HL-60/S4 treated with retinoic acid at 250 ng/mL for 4 days and 3 days (cell line): ENCODE data around the gene NTN1.
"Not testable (repeated sequence)": the region's sequence is repeated elsewhere in the genome, so short reads cannot be mapped to it uniquely, and the experiment has no call there.

Source experiments
- in situ Hi-C: fragments of 300-500 bp; cut with MboI; formaldehyde crosslinking; loops from 2 replicates; pipeline ENCODE4 v1.7.0; 2022; ENCODE audit warnings: low sequenced_read_pairs

The NTN1 gene

DNA sequence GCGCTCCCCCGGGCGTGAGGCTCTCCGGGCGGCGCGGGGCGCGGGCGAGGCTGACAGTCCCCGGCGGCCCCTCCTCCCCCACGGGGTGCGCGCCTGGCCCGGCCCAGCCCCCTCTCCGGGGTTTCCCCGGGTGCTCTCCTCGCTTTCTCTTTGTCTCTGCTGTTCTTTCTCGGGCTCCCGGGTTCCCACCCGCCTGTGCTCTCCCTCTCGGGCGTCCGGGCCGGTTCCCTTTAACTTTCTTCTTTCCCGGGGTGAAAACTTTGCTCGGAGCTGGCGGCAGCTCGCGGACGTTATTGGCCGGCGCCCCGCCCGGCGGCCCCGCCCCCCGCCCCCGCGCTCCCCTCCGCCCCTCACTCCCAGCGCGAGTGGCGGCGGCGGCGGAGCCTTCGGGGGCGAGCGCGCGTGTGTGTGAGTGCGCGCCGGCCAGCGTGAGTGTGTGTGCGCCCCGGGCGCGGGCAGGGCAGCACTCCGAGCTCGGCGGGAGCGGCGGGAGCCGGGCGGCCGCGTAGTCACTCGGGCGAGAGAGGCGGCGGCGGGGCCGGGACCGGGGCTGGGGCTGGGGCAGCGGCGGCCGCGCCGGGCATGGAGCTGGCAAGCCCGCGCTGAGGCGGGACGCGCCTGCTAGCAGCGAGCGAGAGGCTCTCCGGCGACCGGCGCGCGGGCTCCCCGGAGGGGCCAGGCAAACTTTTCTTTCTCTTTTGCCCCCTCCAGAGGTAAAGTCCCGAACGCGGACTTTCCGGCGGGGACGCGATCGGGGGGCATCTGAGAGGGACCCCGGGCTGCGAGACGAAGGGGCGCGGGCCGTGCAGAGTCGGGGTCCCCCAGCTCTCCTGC, at the start of gene NTN1:
NTN1 (plus strand) TSS at position 353 of the 834 bp plus-strand sequence. CDS start 864 bp downstream, outside the sequence.
- in situ Hi-C loops = no loop called here

DNA sequence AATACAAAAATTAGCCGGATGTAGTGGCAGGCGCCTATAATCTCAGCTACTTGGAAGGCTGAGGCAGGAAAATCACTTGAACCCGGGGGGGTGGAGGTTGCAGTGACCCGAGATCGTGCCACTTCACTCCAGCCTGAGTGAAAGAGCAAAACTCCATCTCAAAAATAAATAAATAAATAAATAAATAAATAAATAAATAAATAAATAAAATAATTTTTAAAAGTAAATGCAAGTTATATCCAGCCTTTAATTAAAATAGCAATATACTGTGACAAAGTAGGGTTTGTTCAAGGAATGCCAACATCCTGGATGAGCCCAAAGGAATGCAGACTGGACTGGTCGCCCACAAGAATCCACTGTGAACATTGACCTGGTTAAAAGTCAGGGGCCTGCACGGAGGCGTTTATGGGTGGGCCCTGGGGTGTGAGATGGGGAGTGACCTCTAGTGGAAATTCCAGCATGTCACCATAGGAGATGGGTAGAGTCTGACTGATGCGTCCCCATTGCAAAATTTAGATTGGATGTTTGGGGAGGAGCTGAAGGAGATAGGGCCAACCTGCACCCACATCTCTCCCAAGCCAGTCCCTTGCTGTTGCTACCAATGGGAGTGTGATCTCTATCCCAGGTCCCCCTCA, 46.1 kb upstream of the NTN1 start:
- in situ Hi-C loops = no loop called here

DNA sequence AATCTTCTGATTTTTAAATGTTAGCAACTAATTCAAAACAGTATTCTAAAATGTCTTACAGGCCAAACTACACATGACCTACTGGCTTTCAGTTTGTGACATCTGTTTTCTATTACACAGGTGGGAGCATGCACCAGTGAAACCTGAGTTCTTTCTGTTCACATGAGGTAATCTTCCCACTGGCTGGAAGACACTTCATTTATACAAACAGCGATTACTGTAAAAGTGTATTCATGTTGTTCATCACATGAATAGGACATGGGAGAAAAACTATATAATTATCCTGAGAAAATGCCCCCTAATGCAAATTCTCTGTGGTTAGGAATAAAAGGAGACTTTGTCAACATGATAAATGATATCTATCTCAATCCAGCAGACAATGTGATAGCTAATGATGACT, 44.7 kb upstream of the NTN1 start:
- in situ Hi-C loops = no loop called here

DNA sequence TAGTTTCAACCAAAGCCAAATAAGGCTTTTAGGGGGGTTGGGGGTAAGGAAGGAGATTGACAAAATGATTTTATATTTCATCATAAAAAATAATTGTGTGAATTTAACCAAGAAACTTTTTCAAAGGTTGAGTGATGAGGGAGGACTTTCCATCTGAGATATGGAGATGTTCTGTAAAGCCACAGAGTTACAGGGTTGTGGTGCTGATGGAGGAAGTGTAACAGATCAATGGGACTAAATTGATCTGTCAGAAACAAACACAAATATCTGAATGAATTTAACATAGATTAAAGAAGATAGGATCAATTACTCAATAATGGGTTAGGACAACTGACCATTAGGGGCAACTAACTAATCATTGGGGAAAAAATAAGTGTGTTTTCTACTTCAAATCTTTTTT, 41.6 kb upstream of the NTN1 start:
- in situ Hi-C loops = no loop called here

DNA sequence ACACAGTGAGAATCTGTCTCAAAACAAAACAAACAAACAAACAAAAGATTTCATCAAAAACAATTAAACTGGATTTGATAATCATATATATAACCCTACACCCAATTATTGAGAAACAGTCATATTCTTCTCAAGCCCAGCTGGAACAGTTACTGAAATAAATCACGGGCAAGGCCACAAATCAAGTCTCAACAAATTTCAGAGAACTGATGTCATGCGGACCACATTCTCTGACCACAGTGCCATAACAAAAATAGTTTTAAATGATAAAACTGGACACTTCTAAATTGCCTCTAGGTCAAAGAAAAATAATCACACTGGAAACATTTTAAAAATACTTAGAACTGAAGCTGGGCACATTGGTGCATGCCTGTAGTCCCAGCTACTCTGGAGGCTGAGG, 39.9 kb upstream of the NTN1 start:
- in situ Hi-C loops = no loop called here

DNA sequence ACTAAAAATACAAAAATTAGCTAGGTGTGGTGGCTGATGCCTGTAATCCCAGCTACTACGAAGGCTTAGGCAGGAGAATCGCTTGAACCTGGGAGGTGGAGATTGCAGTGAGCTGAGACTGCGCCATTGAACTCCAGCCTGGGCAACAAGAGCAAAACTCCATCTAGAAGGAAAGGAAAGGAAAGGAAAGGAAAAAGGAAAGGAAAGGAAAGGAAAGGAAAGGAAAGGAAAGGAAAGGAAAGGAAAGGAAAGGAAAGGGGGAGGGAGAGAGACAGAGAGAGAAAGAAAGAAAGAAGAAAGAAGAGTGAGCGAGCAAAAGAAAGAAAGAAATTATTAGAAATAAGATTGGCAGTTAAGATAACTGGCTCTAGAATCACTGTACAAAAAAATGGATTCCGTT, 37.1 kb upstream of the NTN1 start:
- in situ Hi-C loops = not testable (repeated sequence)

DNA sequence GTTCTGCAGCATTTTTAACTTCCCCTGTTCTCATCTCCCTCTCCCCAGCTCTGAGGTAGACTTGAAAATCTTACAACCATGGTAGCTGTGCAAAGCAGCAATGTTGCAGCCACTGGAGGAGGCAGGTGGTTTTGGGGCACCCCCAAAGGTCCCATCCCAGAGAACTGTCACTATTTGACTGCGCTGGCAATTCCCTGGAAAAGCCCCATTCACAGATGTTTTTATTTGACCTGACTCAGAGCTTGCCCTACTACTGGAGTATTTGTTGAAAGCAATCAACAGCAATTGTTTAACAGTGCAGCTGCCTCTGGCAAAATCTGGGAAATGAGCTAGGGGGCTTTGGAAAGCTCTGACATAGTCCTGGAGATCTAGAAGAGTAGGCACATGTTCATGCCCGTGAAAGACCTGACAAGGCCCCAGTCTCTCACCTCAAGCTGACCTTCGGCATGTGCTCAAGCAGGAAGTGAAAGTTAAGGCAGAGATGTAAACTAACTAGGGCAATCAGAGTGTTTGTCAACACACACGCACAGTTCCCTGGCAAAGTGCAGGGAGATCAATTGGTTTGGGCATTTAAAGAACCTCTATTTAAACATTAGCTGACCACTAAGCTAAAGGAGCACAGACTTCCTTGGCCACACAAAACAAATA, 36.1 kb upstream of the NTN1 start:
- in situ Hi-C loops = no loop called here

DNA sequence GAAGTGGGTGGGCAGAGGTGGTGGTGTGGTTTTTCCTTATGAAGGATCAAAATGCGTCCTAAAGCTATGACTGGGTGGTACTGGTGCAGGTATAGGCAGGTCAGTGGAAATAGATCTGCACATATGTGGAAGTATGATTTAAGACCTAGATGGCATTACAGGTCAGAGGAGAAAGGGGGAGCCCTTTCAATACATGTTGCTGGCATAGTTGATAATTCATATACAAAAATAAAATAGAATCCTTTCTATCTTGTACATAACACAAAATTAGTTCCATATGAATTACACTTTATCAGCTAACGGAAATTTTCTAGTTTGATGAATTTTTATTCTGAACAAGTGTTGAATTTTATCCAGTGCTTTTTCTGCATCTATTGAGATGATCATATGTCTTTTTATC, 35.0 kb upstream of the NTN1 start:
- in situ Hi-C loops = no loop called here

DNA sequence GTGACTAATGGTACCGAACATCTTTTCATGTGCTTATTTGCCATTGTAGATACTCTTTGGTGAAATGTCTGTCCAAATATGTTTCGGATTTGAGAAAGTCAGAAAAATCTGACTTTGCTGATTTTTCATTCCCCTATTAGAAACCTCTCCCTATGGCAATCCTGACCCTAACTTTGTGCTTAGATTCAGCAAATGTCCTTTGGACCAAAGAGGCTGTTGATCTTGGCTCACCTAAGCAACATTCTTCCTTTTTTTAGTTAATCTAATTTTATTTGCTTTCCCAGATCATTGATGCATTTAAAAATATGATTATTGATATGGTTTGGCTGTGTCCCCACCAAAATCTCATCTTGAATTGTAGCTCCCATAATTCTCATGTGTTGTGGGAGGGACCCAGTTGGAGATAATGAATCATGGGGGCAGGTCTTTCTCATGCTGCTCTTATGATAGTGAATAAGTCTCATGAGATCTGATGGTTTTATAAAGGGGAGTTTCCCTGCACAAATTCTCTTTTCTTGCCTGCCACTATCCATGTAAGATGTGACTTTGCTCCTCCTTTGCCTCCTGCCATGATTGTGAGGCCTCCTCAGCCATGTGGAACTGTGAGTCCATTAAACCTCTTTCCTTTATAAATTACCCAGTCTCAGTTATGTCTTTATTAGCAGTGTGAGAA, 32.9 kb upstream of the NTN1 start:
- in situ Hi-C loops = not testable (repeated sequence)

DNA sequence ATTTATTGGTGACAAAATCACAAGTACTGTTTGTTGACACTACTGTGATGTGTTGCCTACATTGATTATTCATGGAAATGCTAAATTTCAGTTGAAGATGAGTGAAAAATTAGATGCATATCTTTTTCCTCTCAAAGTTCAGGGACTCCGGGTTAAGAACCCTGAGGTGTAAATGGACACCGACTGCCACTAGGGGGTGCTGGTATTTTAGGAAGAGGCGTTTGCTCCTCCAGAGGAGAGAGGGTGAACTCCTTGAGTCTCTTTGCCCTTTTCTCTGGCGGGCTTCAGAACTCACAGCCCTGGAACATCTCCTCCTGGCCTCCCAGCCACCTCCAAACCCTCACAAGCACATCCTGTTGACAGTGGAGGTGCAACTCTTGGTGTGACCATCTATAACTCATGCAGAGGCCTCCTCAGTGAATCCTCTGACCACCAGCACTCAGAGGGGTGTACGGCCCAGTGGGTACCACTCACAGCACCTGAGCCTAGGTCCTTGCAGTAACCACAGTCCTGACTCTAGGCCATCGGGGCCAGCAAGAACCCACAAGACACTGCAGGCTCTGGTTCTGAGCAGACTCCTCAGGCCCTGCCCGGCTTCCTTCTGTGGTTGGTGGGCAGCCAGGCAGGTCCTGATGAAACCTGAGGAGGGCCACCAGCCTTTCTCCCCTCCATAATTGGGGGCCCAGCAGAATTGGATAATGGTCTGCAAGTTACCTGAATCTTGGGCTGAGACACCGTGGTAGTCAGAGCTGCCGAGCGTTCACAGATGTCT, 29.6 kb upstream of the NTN1 start:
- in situ Hi-C loops = no loop called here

DNA sequence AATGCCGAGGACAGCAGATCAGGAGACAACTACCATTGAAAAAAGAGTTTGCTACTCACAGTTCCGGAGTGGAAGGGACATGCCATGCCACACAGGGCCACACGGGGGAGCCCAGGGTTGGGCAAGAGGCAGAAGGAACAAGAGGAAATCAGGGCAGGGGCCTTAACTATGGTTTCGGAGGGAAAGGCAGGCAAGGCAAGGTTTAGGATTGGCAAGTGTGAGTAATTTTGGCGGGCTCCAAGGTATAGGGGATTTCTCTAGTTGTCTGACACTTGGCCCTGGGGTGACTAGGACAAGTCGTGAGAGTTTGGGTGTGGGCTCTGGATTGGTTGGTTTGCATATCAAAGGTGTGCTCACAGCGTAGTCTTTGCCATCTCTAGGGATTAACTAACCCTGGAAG, 27.0 kb upstream of the NTN1 start:
- in situ Hi-C loops = no loop called here

DNA sequence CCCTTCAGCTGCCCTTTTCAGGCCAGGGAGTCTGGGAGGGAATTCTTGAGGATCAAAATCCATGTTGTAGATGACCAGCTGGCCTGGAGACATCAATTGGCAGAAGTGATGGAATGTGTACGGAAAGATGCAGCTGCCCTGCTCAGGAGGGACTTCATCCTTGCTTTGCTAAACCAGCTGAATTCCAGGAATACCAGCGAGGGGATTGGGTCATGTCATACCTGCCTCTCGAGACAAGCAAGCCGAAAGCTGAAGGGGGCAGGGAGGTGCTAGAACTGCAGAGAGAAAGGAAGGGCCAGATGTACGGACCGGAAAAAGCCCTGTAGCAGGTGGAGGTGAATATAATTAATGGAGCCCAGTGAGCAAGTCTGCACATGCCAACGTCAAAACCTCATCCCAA, 25.6 kb upstream of the NTN1 start:
- in situ Hi-C loops = no loop called here

DNA sequence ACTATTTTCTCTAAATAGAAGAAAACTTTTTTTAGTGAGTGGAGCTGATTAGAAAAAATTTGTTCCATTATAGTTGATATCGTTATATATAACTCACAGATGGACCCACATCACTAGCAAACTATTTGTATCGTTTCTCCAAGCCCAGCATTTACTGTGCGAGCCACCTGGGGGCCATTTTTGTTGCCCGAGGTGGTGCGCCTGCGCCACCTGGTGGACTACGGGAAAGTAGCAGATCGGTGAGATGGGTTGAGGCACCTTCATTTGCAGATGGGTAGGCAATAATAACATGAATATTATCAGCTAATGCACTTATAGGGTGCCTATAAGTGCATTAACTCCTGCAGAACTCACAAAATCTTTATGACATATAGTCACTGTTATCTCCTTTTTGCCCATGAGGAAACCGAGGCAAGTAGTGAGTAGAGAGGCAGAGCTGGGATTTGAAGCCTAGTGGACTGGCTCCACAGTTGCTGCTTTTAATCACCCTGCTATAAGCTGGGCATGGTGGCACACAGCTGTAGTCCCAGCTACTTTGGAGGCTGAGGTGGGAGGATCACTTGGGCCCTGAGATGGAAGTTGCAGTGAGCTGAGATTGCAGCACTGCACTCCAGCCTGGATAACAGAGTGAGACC, 23.2 kb upstream of the NTN1 start:
- in situ Hi-C loops = no loop called here

DNA sequence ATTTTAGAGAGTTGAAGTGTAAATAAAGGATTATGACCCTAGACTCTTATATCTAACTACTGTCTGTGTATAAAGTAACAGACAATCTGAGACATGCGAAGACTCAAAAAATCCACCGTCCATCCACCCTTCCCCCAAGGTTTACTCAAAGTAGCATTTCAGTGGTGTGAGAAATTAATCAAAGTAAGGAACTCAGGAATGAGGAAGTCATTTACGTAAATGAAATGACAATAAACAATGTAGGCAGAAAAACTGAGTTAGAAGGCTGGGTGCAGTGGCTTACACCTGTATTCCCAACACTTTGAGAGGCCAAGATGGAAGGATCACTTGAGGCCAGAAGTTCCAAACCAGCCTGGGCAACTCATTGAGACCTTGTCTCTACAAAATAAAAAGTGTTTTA, 19.8 kb upstream of the NTN1 start:
- in situ Hi-C loops = no loop called here

DNA sequence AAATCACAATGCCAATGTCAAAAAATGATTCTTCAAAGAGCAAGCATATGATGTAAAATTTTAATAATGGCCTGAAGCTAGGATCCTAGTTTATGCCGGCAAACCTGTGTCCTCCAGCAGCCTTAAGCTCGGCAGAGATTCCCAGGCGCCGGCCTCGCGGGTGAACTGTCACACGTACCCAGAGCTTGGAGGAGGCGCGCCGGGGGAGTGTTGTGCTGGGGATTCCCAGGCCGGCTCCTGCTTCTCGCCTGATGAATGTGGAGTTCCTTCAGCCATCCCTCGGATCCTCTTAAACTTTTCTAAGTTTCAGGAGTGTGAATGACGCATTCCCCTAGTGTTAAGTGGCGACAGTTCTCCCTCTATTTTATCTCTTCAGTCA, 19.1 kb upstream of the NTN1 start:
- in situ Hi-C loops = no loop called here

DNA sequence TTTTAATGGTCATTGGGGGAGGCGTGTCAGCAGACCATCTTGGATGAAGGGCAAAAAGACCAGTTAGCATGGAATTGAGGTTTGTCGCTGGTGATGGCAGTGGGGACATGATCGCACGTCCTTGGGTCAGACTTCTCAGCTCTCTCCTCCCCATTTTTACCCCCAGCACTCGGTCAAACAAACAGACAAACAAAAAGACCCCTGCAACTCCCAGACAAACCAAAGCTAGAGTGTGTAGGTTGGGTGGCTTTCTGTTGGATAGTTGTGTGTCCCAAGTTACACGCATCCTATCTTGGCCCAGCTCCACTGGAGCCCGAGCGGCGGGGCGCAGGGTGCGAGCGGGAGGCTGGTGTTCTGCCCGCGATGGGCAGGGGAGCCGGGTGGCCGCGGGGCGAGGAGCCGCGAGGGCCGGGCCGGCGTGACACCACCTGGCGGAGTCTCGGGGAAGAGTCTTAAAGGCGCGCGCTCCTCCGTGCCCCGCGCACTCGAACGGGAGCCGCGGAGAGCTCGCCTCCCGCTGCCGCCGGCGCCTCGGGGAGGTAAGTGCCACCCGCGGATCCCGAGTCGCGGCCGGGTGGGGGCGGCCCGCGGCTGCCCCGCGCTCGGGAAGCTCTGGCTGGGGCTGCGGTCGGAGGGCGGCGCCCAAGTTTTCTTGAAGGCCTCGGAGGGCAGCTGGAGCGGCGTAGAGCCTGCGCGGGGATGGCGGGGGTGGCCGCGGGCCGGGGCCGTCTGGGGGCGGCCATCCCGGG, 18.5 kb upstream of the NTN1 start:
- in situ Hi-C loops = no loop called here

DNA sequence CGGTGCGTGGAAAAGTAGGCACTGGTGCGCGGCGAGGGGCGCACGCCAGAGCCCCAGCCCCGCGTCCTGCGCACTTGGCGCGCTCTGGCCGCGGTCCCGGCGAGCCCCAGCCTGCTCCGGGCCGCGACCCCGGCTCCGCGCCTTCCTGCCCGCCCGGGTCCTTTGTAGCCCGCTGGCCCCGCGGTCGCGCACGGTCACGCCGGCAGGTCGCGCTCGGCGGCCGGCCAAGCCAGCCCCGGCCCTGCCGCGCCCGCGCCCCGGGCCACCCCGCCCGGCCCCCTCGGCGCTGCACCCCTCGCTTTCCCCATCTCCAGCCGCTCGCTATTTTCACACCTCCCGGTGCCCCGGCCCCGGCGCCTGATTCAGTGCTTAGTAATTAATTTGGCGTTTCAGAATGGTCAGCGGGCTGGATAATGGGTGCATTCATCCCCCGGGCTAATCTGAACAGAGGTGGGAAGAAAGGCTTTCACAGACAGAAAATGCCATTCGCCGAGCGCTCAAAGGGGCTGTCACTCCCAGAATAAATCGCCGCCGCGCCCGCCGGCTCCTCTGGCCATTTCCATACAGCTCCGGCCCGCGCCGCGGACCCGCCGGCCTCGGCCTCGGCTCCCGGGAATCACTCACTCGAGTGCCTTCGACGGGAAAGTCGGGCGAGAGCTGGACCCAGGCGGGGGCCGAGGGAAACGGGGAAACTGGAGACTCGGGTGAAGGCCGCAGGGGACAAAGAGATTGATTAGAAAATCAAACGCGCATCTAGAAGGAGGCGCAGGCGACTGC, 17.8 kb upstream of the NTN1 start:
- in situ Hi-C loops = no loop called here

DNA sequence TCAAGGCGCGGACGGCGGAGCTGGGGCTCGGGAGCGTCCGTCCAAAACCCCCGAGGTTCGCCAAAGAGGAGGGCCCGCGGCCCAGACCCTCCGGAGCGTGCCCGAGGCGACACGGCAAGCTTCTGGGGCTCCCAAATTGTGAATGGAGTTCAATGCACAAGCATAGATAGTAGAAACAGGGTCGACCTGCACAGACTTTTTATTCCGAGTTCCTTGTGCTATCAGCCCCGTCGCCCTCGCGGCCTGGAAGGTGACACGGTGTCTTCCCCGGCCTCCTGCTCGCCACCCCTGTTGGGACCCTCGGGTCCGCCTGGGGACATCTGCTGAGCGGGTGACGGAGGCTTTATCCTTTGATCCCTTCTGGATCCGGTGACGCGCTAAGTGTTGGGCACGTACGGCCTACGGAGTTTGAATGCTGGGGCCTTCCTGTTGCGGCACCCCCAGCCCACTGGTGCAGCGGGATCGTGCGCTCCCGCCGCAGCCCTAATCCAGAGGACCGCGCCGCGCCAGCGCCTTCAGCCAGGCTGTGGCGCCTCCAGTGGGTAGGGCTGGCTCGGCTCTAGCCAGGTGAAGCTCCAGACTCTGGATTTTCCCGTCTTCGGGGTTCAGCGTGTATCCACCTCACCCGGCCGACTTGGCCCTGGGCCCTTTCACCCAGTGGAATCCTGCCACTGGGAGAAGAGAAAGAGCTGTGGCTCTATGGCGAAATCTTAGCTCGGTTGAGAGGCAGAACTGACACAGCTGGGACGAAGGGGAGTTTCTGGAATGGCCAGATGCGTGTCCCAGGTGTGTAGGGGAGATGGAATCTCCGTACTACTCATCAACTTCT, 17.0 kb upstream of the NTN1 start:
- in situ Hi-C loops = no loop called here
